DOHH2 (cell line): Measurements from ENCODE around the gene ARL14EP.

Source experiments
- EZH2phosphoT487 ChIP-seq: fragments of 200-600 bp; sonication (generic); IDR thresholded peaks from 2 replicates; pipeline ENCODE4 v1.6.1; 2017; ENCODE audit warnings: borderline replicate concordance, mild to moderate bottlenecking, antibody characterized with exemption, low read length, moderate library complexity, mixed read lengths
- TF ChIP-seq, protein P1 (sequence below): fragments of 200-600 bp; sonication (generic); IDR thresholded peaks from one replicate; pipeline ENCODE4 v1.5.1; 2014; ENCODE audit warnings: antibody characterized with exemption, mild to moderate bottlenecking, low read depth, low read length; ENCODE audit not compliant: poor library complexity, severe bottlenecking

DNA sequence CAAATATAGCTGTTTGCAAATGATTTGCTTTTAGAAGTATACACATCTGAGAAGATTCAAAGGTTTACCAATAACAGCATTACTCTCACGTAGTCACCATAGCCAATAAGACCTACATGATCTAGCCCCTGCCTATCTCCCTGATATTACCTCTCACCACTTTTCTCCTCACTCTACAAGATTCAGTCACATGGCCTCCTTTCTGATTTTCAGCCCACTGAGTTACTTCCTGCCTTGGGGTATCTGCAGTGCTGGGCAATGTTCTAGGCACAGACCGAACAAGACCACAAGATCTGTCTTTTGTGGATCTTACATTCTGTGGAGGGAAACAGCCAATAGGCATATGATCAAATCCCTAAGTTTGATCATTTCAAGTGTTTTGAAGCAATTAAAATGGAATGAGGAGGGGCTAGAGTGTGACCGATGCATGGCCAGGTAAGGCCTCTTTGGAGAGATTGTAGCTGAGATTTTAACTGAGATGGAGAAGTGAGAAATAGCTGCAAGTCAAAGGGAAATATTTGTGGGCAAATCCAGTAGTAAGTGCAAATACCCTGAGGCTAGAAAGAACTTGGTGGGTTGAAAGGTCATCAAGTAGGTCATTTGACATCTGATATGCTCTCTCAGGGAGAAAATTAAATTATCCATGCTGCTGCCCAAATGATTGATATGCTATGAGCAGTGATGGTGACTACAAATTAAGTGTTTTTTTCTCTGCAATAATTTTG is 43.1 kb downstream of the ARL14EP start:
- TF ChIP-seq, protein P1, sequence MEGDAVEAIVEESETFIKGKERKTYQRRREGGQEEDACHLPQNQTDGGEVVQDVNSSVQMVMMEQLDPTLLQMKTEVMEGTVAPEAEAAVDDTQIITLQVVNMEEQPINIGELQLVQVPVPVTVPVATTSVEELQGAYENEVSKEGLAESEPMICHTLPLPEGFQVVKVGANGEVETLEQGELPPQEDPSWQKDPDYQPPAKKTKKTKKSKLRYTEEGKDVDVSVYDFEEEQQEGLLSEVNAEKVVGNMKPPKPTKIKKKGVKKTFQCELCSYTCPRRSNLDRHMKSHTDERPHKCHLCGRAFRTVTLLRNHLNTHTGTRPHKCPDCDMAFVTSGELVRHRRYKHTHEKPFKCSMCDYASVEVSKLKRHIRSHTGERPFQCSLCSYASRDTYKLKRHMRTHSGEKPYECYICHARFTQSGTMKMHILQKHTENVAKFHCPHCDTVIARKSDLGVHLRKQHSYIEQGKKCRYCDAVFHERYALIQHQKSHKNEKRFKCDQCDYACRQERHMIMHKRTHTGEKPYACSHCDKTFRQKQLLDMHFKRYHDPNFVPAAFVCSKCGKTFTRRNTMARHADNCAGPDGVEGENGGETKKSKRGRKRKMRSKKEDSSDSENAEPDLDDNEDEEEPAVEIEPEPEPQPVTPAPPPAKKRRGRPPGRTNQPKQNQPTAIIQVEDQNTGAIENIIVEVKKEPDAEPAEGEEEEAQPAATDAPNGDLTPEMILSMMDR = no peak
- TF ChIP-seq EZH2phosphoT487 = no peak
